Raji (cell line): ENCODE measurements around the gene MAP7D2.

Experiments
- POLR2A ChIP-seq: IDR thresholded peaks from 2 replicates; pipeline ENCODE4 v1.6.1; 2011; ENCODE audit warnings: low read depth, low read length, control low read depth; ENCODE audit not compliant: insufficient read depth

The MAP7D2 gene

DNA sequence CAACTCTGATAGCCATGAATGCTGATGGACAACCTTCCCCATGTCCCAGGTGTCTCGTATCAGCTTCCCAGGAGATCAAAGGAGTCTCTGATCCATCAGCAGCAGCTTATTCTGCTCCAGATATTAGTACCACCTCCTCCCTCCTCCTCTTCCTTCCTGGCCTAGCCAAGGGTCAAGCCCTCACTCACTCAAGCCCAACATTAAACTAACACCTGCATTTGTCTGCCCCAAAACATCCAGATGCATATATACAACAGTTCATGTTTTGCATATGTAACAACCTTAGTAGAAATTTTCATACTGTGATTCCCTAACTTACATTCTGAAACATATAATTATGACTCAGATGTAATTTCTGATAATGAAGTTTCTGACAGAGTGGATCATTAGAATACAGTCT lies 155.8 kb downstream of the MAP7D2 start:
- TF ChIP-seq POLR2A, result 0 out of 2 replicates have a peak, but pooled peaks have one; percentile 13

- no peak for TF ChIP-seq POLR2A
These were observed 157.9 kb downstream of the MAP7D2 start for GRCh38 chrX:19958552-19959486.

DNA sequence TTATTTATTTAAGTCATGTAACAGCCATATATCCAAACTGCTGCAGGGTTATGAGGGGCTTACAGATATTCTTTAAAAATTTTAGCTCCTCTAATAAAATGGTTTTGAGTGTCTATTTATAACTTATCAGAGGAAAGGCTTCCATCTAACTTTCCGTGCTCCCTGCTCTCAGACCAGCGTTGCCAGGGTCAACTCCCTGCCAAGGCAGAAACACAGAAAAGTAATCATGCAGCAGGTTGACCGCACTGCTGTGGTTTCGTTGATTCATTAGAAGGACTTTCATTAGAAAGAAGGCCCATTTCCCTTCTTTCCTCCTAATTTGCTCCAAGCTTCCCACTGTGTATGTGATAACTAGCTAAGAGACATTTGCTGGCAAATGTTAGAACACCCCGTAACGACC lies 159.8 kb downstream of the MAP7D2 start:
- TF ChIP-seq POLR2A, result no peak
